Activated CD4-positive, alpha-beta T cell treated with anti-CD3 and anti-CD28 coated beads for 48 hours (primary cell): Measurements from ENCODE around the gene FAIM.

Source experiments
- DNase-seq: peaks from one replicate; pipeline ENCODE4 v3.0.0-alpha.2; 2020

FAIM gene

GRCh38 chr3:138681463-138682220 lies 73.1 kb downstream of the FAIM start:
- no peak for DNase-seq

- DNase-seq: no peak
Measured at GRCh38 chr3:138682648-138683047, 74.1 kb downstream of the FAIM start.
